ENCODE data around the gene TMEM35B.

Gene TMEM35B

GRCh38 chr1:35014486-35014885 is 29.3 kb upstream of the TMEM35B start:
- Histone ChIP-seq H3K27ac (replicated peaks) (no peak overlapping the region), H3K27me3 (ENCODE audit: insufficient read depth, poor library complexity, severe bottlenecking) (no peaks in the 10 kb centered on the region), H3K4me3 (replicated peaks; ENCODE audit: insufficient read depth, low read length) (no peak overlapping the region)
- TF ChIP-seq CTCF (IDR thresholded peaks at IDR 0.05; ENCODE audit: insufficient read depth, low read length) (no peak), GABPA (IDR thresholded peaks at IDR 0.05; ENCODE audit: low read depth) (no peak), POLR2AphosphoS5 (IDR thresholded peaks at IDR 0.05; ENCODE audit: low read depth) (no peak), SPI1 (IDR thresholded peaks at IDR 0.05; ENCODE audit: borderline replicate concordance, low read depth) (no peak)
- TF ChIP-seq, protein P1, sequence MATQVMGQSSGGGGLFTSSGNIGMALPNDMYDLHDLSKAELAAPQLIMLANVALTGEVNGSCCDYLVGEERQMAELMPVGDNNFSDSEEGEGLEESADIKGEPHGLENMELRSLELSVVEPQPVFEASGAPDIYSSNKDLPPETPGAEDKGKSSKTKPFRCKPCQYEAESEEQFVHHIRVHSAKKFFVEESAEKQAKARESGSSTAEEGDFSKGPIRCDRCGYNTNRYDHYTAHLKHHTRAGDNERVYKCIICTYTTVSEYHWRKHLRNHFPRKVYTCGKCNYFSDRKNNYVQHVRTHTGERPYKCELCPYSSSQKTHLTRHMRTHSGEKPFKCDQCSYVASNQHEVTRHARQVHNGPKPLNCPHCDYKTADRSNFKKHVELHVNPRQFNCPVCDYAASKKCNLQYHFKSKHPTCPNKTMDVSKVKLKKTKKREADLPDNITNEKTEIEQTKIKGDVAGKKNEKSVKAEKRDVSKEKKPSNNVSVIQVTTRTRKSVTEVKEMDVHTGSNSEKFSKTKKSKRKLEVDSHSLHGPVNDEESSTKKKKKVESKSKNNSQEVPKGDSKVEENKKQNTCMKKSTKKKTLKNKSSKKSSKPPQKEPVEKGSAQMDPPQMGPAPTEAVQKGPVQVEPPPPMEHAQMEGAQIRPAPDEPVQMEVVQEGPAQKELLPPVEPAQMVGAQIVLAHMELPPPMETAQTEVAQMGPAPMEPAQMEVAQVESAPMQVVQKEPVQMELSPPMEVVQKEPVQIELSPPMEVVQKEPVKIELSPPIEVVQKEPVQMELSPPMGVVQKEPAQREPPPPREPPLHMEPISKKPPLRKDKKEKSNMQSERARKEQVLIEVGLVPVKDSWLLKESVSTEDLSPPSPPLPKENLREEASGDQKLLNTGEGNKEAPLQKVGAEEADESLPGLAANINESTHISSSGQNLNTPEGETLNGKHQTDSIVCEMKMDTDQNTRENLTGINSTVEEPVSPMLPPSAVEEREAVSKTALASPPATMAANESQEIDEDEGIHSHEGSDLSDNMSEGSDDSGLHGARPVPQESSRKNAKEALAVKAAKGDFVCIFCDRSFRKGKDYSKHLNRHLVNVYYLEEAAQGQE (IDR thresholded peaks at IDR 0.05; ENCODE audit: insufficient replicate concordance, low read depth) = no peak
- DNase-seq (ENCODE audit: low read depth in 1 of 2, low spot score in 1 of 2) = no peak

GRCh38 chr1:35005711-35006110 is 20.6 kb upstream of the TMEM35B start:
- H3K27ac ChIP-seq (replicated peaks) = no peak overlapping the region
- H3K27me3 ChIP-seq (ENCODE audit: insufficient read depth, poor library complexity, severe bottlenecking) = no peaks in the 10 kb centered on the region
- no peak for DNase-seq (ENCODE audit: low read depth in 1 of 2, low spot score in 1 of 2)
- TF ChIP-seq CTCF (IDR thresholded peaks at IDR 0.05; ENCODE audit: insufficient read depth, low read length) = no peak
- TF ChIP-seq, protein P1 (IDR thresholded peaks at IDR 0.05; ENCODE audit: insufficient replicate concordance, low read depth) = peak; percentile 19
- H3K4me3 ChIP-seq (replicated peaks; ENCODE audit: insufficient read depth, low read length) = no peak overlapping the region

DNA sequence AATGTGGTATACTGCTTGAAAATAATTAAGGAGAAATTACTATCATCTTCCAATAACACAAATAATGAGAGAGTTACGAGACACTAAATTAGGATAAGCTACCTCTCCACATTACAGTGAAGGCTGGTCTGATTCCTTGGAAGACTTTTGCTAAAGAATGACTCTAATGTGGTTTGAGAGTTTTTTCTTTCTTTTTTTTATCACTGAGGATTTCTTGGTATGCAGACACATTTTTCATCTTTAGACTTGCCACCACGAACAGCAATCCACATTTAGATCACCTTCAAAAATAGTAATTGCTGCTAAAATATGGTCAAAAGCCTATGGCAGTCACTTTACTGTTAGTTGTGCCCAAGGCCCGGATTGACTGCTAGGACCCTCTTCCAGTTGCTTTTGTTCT is 16.6 kb upstream of the TMEM35B start:
- TF ChIP-seq, protein P1 (IDR thresholded peaks at IDR 0.05; ENCODE audit: insufficient replicate concordance, low read depth) = no peak
- TF ChIP-seq CTCF (IDR thresholded peaks at IDR 0.05; ENCODE audit: insufficient read depth, low read length) (no peak), GABPA (IDR thresholded peaks at IDR 0.05; ENCODE audit: low read depth) (no peak), SPI1 (IDR thresholded peaks at IDR 0.05; ENCODE audit: borderline replicate concordance, low read depth) (no peak), POLR2AphosphoS5 (IDR thresholded peaks at IDR 0.05; ENCODE audit: low read depth) (no peak)
- no peak overlapping the region for H3K27ac ChIP-seq (replicated peaks)
- no peaks in the 10 kb centered on the region for H3K27me3 ChIP-seq (ENCODE audit: insufficient read depth, poor library complexity, severe bottlenecking)
- no peak overlapping the region for H3K4me3 ChIP-seq (replicated peaks; ENCODE audit: insufficient read depth, low read length)
- no peak for DNase-seq (ENCODE audit: low read depth in 1 of 2, low spot score in 1 of 2)

All from HL-60 (cell line).